Activated T-cell treated with anti-CD3 and anti-CD28 coated beads, Interleukin-2, amount 50 U/mL, for 48 hours (primary cell): ENCODE measurements around the gene RIN2.
A peak's percentile ranks its signal among the peaks of the same experiment; 100 is the strongest.
"Not testable (repeated sequence)": the region's sequence is repeated elsewhere in the genome, so short reads cannot be mapped to it uniquely, and the experiment has no call there.

Source experiments
- DNase-seq, 2 experiments: peaks; one replicate each; pipeline ENCODE4 v3.0.0-alpha.2; 2020

Gene RIN2

DNA sequence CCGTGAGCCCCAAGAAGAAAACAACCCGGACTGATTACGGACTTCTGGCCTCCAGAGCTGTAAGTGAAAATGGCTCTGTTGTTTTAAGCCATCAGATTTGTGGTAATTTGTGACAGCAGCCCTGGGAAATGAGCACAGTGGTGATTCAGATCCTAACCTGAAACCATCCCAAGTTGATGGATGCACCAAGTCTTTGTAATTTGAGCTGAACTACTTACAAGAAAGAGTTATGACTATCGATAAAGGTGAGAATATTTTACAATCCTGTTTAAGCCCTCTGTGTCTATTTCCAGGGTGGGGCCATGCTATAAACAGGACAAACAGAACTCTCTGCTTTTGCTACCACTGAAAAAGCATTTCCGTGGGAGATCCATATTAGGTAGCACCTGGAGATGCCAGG, 19.1 kb upstream of the RIN2 start:
- no peak for DNase-seq

GRCh38 chr20:19739351-19739750, 18.7 kb upstream of the RIN2 start:
- no peak for DNase-seq

DNA sequence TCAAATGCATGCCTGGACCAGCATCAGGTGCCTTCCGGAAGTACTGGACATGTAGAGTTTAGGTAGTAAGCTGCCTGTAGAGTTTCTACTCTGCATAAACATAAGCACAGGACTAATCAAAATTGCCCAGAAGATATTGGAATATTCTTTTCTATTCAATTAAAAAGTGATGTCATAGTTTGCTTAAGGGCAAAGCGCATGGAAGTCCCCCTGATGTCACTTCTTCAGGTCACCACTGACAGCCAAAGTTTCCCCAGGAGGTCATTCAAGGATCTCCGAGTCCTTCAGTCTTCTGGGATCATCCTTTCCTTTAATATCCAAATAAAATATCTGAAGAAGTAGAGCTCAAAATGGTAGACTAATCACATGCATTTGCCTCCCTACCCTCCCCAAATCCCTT, 17.5 kb upstream of the RIN2 start:
- DNase-seq = no peak

GRCh38 chr20:19741924-19742323, 16.1 kb upstream of the RIN2 start:
- DNase-seq = no peak

DNA sequence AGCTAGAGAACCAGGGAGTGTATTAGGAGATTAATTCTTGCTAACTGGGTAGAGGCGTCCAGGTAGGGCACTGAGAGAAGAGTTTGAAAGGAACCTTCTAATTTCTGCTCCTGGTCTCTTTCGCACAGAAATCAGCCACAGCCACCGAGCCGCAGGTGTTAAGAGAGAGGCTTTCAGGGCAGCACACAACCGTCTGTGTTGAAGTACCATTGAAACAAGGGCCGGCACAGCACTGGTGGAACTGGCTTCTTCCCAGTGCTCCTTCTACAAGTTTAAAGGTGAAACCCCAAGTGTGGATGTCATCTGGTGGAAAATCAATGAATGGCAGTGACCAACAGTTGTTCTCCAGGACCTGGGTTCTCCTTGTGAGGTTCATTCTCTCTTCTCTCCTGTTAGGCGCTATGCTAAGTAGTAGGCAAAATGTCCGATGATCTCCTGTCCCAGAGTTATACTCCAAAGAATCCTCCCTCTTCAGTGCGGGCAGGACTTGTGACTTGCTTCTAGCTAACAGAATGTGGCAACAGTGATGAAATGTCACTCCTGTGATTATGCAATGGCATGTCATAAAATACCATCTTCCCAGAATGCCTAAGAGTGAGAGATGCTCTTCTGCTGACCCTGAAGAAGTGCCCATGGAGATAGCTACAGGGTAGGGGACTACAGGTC, 15.0 kb upstream of the RIN2 start:
- no peak for DNase-seq

DNA sequence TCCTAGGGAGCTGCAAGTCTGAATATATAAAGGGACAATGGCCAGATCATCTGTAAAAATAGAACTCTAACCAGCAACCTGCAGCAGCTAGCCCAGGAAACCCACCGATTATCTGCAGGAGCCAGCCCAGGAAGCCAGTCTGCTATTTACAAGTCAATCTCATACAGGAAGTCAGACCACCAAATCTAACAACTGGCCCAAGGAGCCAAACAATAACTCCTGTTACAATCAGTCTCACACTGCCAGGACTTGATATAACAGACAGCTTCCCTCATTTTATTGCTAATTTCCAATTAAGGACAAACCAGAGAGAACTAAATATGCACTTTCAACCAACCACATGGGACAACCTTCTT, 14.4 kb upstream of the RIN2 start:
- no peak for DNase-seq

DNA sequence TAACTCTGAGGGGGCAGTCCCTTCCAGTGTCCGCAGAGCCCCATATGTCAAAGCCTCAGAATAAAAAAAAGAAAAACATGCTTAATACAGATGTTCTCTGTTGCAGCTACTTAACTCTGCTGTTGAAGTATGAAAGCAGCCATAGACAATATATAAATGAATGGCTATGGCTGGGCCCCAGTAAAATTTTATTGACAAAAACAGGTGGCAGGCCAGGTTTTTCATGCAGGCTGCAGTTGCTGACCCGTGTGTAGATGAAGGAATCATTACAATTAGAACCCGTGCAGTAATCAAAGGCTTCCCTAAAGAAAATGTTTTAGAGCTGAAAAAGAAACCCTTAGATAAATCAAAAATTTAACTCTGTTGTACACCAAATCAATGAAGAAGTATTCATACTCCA, 13.0 kb upstream of the RIN2 start:
- DNase-seq = no peak

- DNase-seq = no peak
Measured at GRCh38 chr20:19745584-19745983, 12.5 kb upstream of the RIN2 start.

GRCh38 chr20:19746396-19746795, 11.7 kb upstream of the RIN2 start:
- no peak for DNase-seq

DNA sequence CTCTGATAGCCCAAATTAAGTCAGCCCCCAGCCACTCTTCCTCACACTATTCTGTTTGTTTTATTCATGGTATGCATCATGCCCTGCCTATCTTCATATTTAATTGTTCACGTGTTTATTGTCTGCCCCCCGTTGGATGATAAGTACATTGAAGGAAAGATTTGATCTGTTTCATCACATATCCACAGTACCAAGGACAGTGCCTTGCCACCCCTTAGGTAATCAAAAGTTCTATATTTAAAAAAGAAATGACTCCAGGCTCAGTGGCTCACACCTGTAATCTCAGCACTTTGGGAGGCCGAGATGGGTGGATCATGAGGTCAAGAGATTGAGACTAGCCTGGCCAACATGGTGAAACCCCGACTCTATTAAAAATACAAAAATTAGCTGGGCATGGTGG, 10.2 kb upstream of the RIN2 start:
- DNase-seq = no peak

DNA sequence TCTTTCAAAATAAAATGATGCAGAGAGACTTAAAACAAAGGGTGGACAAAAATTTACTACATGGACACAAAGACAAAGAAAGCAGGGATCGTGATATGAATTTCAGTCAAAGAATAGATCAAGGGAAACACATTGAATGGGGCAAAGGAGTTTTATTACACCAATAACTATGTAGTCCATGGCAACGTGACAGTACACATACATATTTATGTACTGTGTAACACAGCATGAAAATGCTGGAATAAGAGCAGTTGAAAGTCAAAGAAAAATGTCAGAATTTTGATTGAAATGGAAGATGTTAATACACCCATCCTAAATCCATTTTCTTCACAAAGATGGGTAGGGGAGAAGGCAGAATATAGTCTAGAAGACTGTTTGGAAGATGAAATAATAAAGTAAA, 9.4 kb upstream of the RIN2 start:
- DNase-seq = no peak

GRCh38 chr20:19749618-19750071, 8.4 kb upstream of the RIN2 start:
- DNase-seq = no peak

DNA sequence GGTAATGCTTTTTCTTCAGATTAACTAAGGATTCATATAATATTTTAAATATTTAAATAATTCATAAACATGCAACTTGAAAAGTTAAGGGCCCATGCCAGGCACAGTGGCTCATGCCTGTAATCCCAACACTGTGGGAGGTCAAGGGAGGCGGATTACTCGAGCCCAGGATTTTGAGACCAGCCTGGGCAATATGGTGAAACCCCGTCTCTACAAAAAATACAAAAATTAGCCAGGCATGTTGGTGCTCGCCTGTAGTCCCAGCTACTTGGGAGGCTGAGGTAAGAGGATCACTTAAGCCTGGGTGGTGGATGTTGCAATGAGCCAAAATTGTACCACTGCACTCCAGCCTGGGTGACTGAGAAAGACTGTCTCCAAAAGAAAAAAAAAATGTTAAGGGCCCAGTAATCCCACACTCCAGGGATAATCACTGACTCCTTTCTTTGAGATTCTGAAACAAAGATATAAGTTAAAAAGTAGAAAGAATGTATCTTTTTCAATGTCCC, 7.9 kb upstream of the RIN2 start:
- no peak for DNase-seq

DNA sequence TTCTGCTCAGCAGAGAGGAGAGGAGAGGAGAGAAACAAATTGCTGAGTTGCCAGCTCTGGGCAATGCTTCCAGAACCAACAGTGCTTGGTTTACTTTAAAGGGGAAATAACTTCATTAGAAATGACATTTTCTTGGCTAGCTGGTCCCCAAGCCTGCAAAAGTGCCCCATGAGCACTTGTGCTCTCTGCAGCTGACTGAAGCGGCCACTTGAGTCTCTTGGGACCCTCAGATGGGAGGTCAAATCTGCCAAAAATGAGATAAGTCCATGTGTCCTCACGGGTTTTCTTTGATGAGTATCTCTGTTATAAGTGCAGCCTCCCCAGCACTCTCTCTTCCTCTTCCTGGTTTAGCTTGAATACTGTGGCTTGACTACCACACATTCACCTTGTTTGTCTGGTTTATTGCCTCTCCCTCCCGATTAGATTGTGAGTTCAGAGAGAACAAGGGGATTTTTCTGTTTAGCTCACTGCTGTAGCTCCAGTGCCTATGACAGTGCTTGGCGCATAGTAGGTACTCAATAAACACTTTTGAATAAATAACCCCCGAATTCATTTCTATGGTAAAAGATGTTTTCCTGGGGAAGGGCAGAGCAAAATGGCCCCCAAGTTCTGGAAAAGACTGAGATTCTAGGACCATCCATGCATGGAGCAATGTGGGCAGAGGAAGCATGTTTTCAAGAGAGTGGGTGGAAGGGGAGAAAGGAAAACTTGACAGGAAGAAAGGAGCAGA, 7.0 kb upstream of the RIN2 start:
- no peak for DNase-seq

GRCh38 chr20:19754201-19754600, 3.9 kb upstream of the RIN2 start:
- not testable (repeated sequence) for DNase-seq

DNA sequence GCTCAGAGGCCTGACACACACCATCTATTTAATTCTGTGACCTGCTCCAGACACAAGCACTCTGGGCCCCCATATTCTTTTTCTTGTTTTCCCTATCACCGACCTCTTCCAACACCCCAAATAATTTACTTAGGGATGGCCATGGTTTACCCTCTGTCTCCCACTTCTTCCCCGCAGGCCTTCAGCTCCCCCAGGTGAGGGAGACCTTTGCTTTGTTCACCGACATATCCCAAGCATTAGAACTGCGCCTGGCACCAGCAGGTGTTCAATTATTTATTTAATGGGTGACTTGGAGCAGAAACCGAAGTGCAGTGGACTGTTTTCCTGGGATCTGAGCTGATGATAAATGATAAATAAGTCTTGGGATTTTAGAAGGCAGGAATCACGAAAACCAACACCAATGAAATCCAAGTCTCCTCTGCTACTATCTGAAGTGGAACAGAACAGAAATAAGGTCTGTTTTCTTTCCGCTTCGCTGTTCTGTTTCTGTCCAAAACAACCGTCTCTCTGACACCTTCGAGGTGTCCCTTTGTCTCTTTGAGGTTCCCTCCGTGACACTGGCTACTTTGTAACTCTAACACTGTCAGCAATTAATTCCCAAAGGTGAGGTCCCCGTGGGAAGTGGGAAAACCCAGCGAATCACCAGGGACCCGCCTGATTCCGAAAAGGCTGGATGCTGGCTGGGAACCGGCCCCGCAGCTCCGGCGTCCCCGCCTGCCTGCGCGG, 1.1 kb upstream of the RIN2 start:
- DNase-seq = no peak

- DNase-seq = peak in 1 of 2 experiments; percentile 20
Measured at GRCh38 chr20:19757487-19758132, 448 bp upstream of the RIN2 start.

- DNase-seq = no peak
Measured at GRCh38 chr20:19758501-19759331, 658 bp downstream of the RIN2 start.

GRCh38 chr20:19760371-19760721, 2.3 kb downstream of the RIN2 start:
- no peak for DNase-seq

DNA sequence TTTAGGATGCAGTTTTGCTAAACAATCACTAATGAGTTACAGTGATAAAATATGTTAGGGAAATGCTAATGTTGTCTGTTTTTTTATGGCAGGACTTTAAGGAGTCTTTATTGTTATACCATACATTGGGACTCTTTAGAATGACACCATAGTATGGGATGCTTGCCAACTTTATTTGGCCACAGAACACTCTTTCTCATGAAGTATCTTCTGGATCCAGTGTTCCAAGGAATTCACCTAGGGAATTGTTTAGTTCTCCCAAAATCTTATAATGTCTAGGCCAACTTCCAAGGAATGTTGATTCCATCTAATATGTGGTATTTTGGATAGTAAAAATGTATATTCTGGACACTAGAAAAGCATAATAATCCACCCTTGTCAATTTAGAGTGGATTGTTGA, 3.3 kb downstream of the RIN2 start:
- no peak for DNase-seq

DNA sequence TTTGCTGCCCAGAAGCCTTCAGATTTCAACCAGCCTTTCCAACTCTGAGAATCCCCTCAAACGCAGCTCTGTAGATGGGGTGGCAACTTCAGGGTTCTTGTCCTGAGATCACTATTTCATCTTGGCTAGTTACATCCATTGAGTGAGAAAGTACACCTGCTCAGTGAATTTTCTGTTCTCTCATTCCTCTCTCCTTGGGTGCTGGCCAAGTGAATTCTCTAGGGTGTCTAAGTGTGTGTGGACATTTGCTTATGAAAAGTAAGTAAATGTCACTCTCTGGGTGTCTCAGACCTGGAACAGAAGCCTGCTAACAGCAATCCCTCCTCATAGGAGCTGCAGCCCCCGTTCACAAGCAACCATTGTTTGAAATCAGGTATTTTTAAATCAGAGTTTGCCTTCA, 3.8 kb downstream of the RIN2 start:
- DNase-seq = no peak

DNA sequence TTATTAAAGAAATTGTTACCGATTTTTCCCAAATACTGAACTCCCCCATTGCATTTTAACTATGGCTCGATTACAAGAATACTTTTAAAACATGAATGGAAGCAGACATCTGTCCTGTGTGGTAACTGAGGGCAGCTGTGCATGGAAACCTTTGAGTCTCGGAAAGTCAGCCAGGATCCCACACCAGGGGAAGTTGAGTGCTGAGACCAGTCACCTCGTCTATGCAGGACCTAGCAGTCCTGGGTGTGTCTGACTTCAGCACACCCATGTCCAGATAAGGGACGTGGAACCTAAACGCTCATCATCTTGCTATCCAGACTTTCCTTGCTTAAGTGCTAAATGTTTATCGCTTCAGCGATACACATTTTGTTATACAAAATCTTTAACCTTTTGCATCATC, 6.1 kb downstream of the RIN2 start:
- DNase-seq = no peak

GRCh38 chr20:19765266-19765665, 7.2 kb downstream of the RIN2 start:
- DNase-seq = no peak
